Neuron (in vitro differentiated cells): ENCODE measurements around the gene TRPM8.

Experiments
- H2AFZ ChIP-seq: one replicate; pipeline ENCODE4 v1.6.1; 2013; ENCODE audit warnings: low read depth, mild to moderate bottlenecking, inconsistent platforms, low read length, moderate library complexity
- H3K27me3 ChIP-seq: one replicate; pipeline ENCODE4 v1.6.1; 2013; ENCODE audit warnings: low read length; ENCODE audit not compliant: insufficient read depth
- H3K36me3 ChIP-seq: one replicate; pipeline ENCODE4 v1.6.1; 2013; ENCODE audit warnings: low read length; ENCODE audit not compliant: insufficient read depth
- H3K4me1 ChIP-seq: one replicate; pipeline ENCODE4 v1.6.1; 2013; ENCODE audit warnings: low read length; ENCODE audit not compliant: insufficient read depth
- H3K4me3 ChIP-seq: 2 replicates; pipeline ENCODE4 v1.5.1; 2013; ENCODE audit warnings: mild to moderate bottlenecking, low read length, moderate library complexity
- H3K9me3 ChIP-seq: one replicate; pipeline ENCODE4 v1.6.1; 2013; ENCODE audit warnings: low read length

Gene TRPM8

GRCh38 chr2:234029150-234029733 lies 112.1 kb downstream of the TRPM8 start:
- no peaks in the 10 kb centered on the region for H3K36me3 ChIP-seq

GRCh38 chr2:234031207-234031606 lies 114.0 kb downstream of the TRPM8 start:
- Histone ChIP-seq H3K9me3 (no peaks in the 10 kb centered on the region), H3K36me3 (no peaks in the 10 kb centered on the region), H3K4me3 (no peak overlapping the region), H2AFZ (no peak overlapping the region), H3K4me1 (peaks cover 7% of the 10 kb centered on the region), H3K27me3 (no peaks in the 10 kb centered on the region)

More at GRCh38 chr2:234029150-234029733, 112.1 kb downstream of the TRPM8 start:
- Histone ChIP-seq H2AFZ (no peak overlapping the region), H3K4me1 (peaks cover 12% of the 10 kb centered on the region), H3K4me3 (no peak overlapping the region), H3K27me3 (no peaks in the 10 kb centered on the region), H3K9me3 (no peaks in the 10 kb centered on the region)

- no peaks in the 10 kb centered on the region for H3K27me3 ChIP-seq
- H3K4me1 ChIP-seq: peaks cover 7% of the 10 kb centered on the region
- no peaks in the 10 kb centered on the region for H3K9me3 ChIP-seq
- H2AFZ ChIP-seq: no peak overlapping the region
- H3K36me3 ChIP-seq: no peaks in the 10 kb centered on the region
- no peak overlapping the region for H3K4me3 ChIP-seq
Observed at GRCh38 chr2:234032279-234032856, 115.2 kb downstream of the TRPM8 start.

GRCh38 chr2:234033174-234033573 lies 116.0 kb downstream of the TRPM8 start:
- no peak overlapping the region for H3K4me3 ChIP-seq
- H3K4me1 ChIP-seq: peaks cover 7% of the 10 kb centered on the region
- H2AFZ ChIP-seq: no peak overlapping the region
- H3K27me3 ChIP-seq: no peaks in the 10 kb centered on the region
- no peaks in the 10 kb centered on the region for H3K9me3 ChIP-seq
- no peaks in the 10 kb centered on the region for H3K36me3 ChIP-seq

- Histone ChIP-seq H3K4me3 (no peak overlapping the region), H2AFZ (no peak overlapping the region), H3K4me1 (peaks cover 7% of the 10 kb centered on the region), H3K27me3 (no peaks in the 10 kb centered on the region), H3K36me3 (no peaks in the 10 kb centered on the region), H3K9me3 (no peaks in the 10 kb centered on the region)
Observed at GRCh38 chr2:234033885-234034284, 116.7 kb downstream of the TRPM8 start.

GRCh38 chr2:234038076-234038802 lies 121.1 kb downstream of the TRPM8 start:
- H3K4me3 ChIP-seq: no peak overlapping the region
- no peaks in the 10 kb centered on the region for H3K27me3 ChIP-seq
- no peaks in the 10 kb centered on the region for H3K9me3 ChIP-seq
- no peaks in the 10 kb centered on the region for H3K4me1 ChIP-seq
- H3K36me3 ChIP-seq: no peaks in the 10 kb centered on the region
- no peak overlapping the region for H2AFZ ChIP-seq

GRCh38 chr2:234044157-234044556 lies 127.0 kb downstream of the TRPM8 start:
- H3K27me3 ChIP-seq: no peaks in the 10 kb centered on the region
- no peaks in the 10 kb centered on the region for H3K36me3 ChIP-seq
- H3K9me3 ChIP-seq: no peaks in the 10 kb centered on the region
- no peak overlapping the region for H2AFZ ChIP-seq
- H3K4me1 ChIP-seq: no peaks in the 10 kb centered on the region
- no peak overlapping the region for H3K4me3 ChIP-seq

- H3K4me3 ChIP-seq: no peak overlapping the region
Observed at GRCh38 chr2:234046521-234046920, 129.3 kb downstream of the TRPM8 start.

GRCh38 chr2:234047361-234047760 lies 130.2 kb downstream of the TRPM8 start:
- Histone ChIP-seq H3K4me1 (no peaks in the 10 kb centered on the region), H3K27me3 (no peaks in the 10 kb centered on the region), H3K9me3 (no peaks in the 10 kb centered on the region), H2AFZ (no peak overlapping the region), H3K4me3 (no peak overlapping the region), H3K36me3 (no peaks in the 10 kb centered on the region)

More at GRCh38 chr2:234046521-234046920, 129.3 kb downstream of the TRPM8 start:
- H3K4me1 ChIP-seq: no peaks in the 10 kb centered on the region
- H3K36me3 ChIP-seq: no peaks in the 10 kb centered on the region
- no peak overlapping the region for H2AFZ ChIP-seq
- H3K9me3 ChIP-seq: no peaks in the 10 kb centered on the region
- no peaks in the 10 kb centered on the region for H3K27me3 ChIP-seq

- no peaks in the 10 kb centered on the region for H3K9me3 ChIP-seq
- no peaks in the 10 kb centered on the region for H3K4me1 ChIP-seq
- H3K36me3 ChIP-seq: no peaks in the 10 kb centered on the region
- no peak overlapping the region for H2AFZ ChIP-seq
- no peak overlapping the region for H3K4me3 ChIP-seq
- no peaks in the 10 kb centered on the region for H3K27me3 ChIP-seq
Observed at GRCh38 chr2:234048049-234048448, 130.9 kb downstream of the TRPM8 start.

GRCh38 chr2:234050455-234051135 lies 133.4 kb downstream of the TRPM8 start, which contains the start of gene SPP2:
TSS of gene SPP2 (plus strand) at chr2:234050702. CDS start at chr2:234050787, 85 bp downstream.
- H3K9me3 ChIP-seq: no peaks in the 10 kb centered on the region
- no peaks in the 10 kb centered on the region for H3K36me3 ChIP-seq
- H3K4me3 ChIP-seq: no peak within 1 kb of the TSS
- H3K27me3 ChIP-seq: no peaks in the 10 kb centered on the region
- H3K4me1 ChIP-seq: no peaks in the 10 kb centered on the region
- H2AFZ ChIP-seq: no peak within 1 kb of the TSS

GRCh38 chr2:234051374-234052070 lies 134.3 kb downstream of the TRPM8 start:
- H3K9me3 ChIP-seq: no peaks in the 10 kb centered on the region
- no peaks in the 10 kb centered on the region for H3K36me3 ChIP-seq
- H3K4me3 ChIP-seq: no peak overlapping the region
- H3K4me1 ChIP-seq: no peaks in the 10 kb centered on the region
- H2AFZ ChIP-seq: no peak overlapping the region
- H3K27me3 ChIP-seq: no peaks in the 10 kb centered on the region
